NCI-H345 treated with DMSO at 0.1 percent for 48 hours (cell line): ENCODE results near the gene TMEM266.
"Not testable (repeated sequence)": the region's sequence is repeated elsewhere in the genome, so short reads cannot be mapped to it uniquely, and the experiment has no call there.

Source experiments
- DNase-seq: peaks from one replicate; lab custom pipeline; 2025; ENCODE audit not compliant: unreplicated experiment; lab: John Stamatoyannopoulos, UW

The TMEM266 gene

GRCh38 chr15:76059320-76060117, at the start of gene TMEM266:
Gene TMEM266 (plus strand): TSS chr15:76059985. CDS start chr15:76134264, 74,279 bp downstream.
- no peak for DNase-seq

GRCh38 chr15:76010613-76011012, 49.2 kb upstream of the TMEM266 start:
- no peak for DNase-seq

DNA sequence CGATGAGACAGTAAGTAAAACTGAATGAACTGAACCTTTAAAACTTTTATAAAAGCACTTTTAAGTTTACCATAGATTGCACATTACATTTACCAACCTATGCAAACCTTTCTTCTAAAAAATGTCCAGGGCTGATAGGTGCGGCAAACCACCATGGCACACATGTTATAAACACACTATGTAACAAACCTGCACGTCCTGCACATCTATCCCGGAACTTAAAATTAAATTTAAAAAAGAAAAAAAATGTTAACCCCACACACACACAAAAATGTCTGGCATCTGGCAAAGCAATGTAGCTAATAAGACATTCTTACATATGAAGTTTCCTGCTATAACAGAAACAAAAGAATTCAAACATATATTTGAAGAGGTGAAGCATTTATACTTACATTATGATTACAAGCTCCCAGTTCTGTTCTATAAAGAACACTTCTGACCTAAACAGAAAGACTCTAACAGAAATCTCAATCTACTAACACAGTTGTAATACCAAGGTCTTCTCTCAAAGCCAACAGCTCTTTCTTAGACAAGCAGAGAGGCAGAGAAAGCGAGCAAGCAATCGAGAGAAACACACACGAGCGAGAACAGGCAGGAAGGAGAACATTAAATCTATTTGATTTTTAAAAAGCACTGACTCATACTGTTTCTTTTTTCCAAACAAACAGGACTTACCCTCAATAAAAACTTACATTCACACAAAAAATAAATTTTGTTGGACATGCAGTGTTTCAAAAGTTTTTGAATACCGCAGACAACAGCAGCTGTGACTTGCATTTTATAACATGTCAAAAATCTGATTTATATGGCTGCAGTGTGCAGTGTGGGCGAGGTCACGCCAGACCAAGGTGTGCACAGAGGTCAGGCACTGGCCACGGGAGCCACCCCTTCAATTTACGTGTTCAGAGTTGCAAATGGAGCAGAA, 47.9 kb upstream of the TMEM266 start, which contains the start of gene NRG4:
Gene NRG4 (minus strand): TSS at position 798 of the 925 bp plus-strand sequence. CDS start 1,194 bp downstream, outside the sequence.
- DNase-seq, result no peak

GRCh38 chr15:76013470-76013869, 46.3 kb upstream of the TMEM266 start:
- DNase-seq, result not testable (repeated sequence)

DNA sequence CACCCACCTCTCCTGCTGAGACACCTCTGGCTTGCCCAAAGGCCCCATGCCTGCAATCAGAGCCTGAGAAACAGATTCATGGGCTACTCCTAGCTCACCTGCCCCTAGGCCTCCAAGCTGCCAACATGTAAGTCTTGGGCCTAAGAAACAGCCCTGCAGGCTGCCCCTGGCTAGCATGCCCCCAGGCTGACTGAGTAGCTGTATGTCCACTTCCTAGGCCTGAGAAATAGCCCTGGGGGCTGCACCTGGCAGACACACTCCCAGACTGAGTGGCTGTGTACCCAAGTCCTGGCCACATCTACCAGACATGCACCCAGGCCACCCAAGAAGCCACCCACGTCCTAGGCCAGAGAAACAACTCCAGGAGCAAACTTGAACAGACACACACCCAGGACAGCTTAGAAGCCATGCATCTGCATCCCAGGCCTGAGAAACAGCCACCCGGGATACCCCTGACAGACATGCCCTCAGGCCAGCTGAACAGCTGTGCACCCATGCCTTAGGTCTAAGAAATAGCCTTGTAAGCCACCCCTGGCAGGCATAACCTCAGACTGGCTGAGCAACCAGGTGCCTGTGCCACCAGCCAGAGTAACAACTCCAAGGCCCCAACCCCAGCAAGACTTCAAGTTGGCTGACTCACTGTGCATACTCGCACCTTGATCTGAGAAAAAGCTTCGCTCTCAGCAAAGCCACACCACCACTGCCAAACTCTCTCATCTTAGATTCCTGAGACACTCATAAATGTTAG, 35.6 kb upstream of the TMEM266 start:
- DNase-seq, result no peak

GRCh38 chr15:76032046-76032445, 27.7 kb upstream of the TMEM266 start:
- DNase-seq, result no peak

DNA sequence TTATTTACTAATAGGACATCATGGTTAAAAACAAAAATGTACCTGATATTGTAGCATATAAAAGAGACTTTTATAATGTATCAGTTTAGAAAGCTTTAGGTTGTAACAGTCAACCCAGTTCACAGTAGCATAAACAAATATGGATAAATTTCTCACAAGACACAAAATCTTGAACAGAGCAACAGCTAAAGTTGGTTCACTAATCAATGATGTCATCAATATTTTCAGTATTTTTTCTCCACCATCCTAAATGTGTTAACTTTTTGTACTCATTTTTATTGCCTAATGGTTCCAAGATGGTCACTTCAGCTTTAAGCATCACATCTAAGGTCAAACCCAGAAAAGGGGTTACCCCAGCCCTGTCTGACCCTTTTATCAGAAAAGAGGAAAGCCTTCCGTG, 26.3 kb upstream of the TMEM266 start:
- DNase-seq, result no peak

DNA sequence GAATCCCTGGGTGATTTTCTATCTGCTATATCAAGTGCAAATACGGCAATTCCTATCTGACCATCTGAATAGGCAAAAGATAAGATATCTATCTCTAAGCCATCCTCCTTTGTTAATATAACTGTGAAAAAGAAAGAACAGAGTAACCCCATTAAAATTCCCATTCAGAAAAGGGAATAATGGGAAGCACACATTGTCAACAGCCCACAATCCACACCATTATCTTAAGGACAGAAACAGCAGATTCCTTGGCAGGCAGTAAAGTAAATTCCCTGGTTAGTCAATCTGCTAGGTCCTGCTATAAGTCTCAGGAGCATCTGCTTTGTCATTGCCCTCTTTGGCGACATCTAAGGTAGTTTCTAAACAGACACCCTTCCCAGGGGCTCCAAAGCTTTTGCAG, 25.7 kb upstream of the TMEM266 start:
- DNase-seq, result no peak

DNA sequence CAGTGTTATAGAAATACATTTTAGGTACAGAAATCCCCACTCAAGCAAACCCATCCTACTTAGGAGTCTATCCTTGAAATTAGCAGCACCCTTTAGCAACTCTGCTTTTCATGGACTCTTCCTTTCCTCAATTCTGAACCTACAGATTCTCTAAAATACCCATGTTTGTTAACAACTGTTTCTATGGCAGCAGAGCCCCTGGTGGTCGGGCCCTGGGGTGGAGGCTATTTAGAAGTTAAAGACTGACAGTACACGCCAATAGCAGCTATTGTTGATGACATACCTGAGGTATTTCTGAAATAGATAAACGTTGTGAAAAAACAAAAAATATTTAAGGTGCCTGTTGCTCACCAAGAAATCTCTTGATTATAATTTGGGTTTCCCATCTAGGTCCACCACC, 24.2 kb upstream of the TMEM266 start:
- DNase-seq, result no peak

DNA sequence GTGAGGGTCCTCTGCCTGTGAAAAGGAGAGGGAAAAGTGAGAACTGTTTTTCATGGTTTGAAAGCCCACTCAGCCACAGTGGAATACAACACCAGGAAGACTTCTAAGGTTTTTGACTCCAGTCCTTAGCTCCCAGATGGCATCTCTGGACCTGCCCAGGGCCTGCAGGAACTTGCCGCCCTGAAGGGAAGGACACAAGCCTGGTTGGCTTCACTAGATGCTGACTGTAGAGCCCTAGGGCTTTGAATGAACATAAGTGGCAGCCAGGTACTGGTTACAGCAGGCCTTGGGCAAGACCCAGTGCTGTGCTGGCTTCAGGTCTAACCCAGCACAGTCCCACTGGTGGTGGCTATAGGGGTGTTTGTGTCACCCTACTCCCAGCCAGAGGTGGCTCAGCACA, 21.3 kb upstream of the TMEM266 start:
- no peak for DNase-seq

- DNase-seq, result not testable (repeated sequence)
Measured at GRCh38 chr15:76054201-76054600, 5.6 kb upstream of the TMEM266 start.

DNA sequence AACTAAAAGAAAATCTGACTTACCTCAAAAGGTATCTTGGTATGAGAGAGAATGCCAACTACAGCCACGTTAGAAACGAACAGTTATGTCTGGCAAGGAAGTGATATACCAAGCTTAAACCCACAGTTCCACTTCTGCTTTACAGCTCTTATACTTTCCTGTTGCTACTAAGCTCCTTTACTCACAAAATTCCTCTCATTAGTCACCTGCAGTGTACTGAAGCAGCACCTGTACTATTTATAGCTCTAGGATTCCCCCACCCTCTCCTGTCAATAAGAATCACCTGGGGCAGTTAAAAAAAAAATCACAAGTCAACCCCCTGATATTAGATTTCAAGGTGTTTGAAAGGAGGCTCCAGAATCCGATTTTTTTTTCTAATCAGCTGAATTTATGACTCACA, 2.9 kb upstream of the TMEM266 start:
- no peak for DNase-seq

DNA sequence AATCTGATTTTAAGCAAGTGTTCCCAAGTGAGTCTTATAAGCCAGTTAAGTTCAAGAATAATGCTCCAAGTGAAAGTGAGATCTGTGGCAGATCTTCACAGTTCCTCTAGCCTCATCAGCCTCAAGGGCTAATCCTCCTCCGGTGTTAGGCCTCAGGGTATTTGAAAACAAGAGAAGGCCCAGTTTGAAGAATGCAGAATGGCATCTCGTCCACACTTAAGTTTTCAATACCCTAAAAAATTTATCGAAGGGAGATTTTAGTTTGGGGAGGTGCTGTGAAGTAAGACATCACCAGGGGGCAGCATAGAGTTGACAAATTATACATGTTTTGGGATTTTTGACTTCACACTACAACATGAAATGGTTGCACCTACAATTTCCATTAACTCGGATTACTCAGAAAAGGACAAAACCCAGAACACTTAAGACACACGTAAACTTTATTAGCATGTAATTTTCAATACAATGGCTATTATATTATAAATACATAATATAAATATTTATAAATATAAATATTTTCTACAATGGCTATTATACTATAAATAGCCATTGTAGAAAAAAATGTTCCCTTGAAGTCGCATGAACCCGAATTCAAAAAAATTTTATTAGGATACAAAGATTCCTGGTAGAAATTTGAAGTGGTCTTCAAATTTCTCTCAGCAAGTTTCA, 2.3 kb upstream of the TMEM266 start:
- DNase-seq, result no peak

DNA sequence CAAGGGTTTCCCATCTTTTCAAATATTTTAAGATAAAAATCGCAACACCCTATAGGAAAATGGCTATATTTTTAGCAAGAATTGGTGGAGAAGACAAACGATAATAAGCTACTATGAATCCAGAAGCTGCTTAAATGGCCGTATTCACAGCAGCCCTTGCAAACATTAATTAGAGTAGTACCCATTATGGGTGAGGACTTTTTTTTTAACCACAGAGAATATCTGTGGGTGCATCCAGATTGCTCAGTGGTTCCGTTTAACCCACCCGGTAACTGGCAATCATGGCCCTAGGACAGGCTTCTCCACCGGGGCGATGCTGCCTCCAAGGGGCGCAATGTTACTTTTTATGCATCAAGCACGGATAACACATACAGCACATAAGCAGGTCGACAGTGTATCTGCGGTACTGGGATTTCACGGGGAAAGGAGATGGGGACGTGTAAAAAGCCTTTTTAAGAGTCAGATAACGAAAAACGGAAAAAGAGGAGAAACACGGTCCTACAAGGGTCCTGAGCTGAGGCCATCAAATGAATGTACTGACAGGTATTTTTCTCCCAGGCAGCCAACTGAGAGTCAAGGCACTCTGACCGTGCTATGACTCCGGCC, 968 bp upstream of the TMEM266 start:
- DNase-seq, result no peak

DNA sequence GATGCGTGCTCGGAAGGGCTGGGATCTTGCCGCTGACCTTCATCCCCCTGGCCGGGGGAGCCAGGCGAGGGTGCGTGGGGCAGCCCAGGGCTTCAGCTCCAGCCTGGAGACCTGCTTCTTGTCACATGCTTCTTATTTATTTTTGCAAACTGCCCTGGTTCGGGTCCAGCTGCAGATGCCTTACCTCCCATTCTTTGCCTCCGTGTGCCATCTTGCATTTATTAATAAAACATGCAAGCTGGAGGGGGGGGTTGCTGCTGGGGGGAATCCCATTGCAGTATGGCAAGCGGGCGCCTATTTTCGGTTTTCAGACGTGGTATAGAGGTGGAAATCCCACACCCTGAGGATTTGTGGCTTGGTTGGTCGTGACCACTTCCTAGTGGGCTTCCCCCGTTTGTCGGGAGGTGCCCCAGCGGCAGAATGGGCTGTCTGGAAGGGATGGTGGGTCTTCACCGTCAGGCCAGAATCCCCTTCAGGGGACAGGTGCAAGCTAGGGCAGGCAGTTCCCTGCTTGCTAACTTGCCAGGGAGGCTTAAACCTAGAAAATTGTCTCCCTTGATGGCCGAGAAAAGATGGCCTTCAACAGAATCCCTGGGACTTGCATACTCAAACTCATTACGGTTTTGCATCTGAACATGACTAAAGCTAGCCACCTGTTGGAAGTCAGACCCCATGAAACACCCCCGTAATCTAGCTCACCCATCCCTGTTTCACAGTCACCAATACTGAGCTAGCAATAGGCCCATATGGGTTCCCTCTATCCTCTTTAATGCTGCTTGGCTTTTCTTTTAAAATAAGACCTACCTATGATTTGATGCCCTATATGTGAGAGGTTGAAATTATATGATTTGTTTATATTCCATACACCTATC, 569 bp downstream of the TMEM266 start:
- DNase-seq, result no peak

DNA sequence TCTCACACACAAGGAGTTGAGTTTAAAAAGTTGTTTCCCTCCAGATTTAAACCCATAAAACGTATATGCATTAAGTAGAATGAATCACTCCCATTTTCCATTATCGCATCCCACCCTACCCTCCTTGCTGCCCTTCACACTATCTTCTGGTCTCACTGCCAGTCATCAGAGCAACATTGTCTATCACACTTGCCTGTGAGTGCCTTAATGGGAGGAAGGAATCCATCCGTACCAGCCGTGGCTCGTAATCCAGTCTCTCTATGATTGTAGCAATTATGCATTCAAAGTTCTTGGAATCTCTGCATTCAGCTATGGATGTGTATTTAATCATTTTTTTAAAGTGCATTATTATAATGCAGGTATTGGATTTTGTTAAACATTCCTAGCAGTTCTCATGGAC, 1.9 kb downstream of the TMEM266 start:
- DNase-seq, result no peak

- no peak for DNase-seq
Measured at GRCh38 chr15:76062286-76062685, 2.5 kb downstream of the TMEM266 start.

GRCh38 chr15:76064375-76064774, 4.6 kb downstream of the TMEM266 start:
- DNase-seq, result no peak

GRCh38 chr15:76065245-76065644, 5.5 kb downstream of the TMEM266 start:
- DNase-seq, result no peak
